A549 treated with RU486 at 1 μM for 4 hours (cell line): ENCODE measurements around the gene GCHFR. TPM values are rescaled to one million over a fixed set of nuclear protein-coding genes. Genes with fewer than 3 reads are reported as not detected.

Source experiments
- total RNA-seq: library from RNA; stranded (reverse); fragments of 200-300 nt; extraction: Qiagen RNA extraction; gene quantifications from 5 replicates; pipeline ENCODE4 v1.2.3, GENCODE V29; 2022; ENCODE audit warnings: low read depth

The GCHFR gene
- total RNA-seq, result 6.1 to 11.0 TPM (median 6.7 TPM) in 5 replicates

DNA sequence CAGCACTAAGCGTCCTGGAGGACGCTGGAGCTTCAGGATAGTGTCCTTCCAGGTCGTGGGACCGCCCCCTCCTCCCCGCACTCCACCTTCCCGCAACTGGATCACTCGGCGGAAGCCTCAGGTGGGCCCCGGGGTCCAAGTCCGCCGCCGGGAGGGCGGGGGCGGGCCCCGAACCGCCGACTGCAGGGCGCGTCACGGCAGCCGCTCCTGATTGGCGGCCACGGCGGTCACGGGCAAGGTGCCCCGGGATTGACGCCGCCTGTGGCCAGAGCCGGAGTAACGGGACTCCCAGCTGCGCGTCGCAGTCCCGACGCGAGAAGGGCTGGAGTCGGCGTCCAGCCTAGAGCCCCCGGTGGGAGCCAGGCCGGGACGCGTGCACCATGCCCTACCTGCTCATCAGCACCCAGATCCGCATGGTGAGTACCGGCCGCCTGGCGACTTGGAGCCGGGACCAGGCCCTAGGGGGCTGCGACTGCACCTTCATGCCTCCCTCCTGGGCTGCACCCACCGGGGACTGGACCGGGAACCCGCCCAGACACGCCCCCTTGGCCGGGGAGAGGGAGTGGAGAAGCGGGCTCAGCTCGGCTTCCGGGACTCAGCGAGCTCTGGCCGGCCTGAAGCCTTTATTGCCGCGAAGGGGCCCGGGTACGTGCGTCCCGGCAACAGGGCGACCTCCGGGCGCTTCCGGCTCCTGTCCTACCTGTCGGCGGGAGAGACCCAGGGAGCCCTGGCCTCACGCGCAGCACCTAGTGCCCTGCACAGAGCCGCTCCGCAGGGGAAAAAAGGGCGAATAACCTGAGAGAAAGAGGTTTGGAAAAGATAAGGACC lies at the start of gene GCHFR:
TSS of gene GCHFR (plus strand) at position 268 of the 828 bp plus-strand sequence. CDS start at position 381, 113 bp downstream.

DNA sequence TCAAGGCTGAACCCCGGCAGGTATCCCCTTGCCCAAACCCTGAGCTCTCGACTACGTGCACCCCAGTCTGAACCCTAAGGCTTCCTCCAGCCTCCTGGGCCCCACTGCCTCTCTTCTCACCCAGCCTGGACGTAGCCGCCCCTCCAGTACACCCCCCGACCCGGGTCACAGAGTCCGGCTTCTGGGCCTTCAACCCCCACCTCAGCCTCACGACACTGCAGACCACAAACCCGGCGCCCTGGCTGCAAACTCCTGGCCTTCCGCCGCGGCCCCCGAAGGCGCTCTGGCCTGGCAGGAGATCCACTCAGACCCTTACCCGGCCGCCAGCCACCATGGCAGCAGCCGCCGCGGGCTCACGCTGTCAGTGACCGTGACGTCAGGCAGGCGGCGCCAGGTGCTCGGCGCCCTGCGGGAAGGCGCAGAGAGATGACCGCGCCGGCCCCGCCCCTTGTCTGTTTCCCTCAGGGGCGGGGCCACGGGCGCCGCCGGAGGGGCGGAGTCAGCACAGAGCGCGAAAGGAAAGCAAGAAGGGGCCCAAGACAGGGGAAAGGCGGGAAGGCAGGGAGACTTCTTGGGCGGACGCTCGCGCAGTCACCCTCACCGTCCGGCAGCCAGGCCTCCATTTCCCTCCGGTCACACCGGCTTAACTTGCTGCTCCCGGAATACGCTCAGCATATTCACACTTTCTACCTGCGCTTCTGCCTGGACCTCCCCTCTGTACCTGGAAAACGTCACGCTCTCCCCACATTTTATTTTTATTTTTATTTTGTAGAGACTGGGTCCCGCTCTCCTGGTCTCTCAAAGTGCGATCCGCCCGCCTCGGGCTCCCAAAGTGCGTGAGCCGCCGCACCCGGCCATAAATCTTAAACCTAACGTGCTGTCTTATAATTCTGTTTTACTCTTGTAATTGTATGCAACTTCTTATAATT lies 8.7 kb upstream of the GCHFR start, which contains the start of gene RMDN3:
TSS of gene RMDN3 (minus strand) at position 372 of the 929 bp plus-strand sequence. CDS start 471 bp downstream, outside the sequence.

DNA sequence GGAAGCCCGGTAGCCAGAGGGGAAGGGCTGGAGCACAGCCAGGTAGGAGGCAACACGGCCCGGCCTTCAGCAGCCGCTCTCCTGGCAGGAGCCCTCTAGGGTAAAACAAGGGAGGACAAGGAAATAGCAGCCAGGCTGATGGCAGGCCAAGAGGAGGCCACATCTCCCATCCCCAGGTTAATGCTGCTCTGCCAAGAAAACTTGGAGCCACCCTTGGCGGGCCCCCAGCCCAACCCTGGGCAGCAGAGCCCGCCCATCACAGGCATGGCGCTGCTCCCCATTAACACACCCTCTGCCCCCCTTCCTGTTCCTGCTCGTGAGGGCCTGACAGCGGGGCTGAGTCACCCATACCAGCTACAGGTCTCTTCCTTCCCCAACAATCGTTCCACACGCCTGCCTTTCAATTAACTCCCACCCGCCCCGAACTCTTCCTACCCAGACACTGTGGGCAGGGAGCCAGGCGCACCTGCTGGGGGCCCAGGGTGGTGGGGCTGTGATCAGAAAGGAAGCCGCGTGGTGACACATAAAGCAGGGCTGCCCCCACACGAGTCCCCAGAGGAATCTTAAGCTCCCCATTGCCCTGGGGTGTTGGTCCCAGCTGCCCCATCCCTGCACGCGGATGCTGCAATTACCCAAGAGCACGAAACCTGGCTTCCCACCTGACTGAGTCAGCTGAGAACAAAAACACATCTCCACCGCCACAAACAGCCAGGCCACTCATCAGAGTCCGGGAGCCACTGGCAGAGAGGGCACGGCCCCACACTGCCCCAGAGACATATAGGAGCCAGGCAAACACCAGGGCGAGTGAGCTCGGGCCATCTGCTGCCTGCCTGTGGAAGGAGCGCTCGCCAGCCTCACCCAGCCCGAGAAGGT lies 5.6 kb downstream of the GCHFR start, which contains the start of gene C15orf62:
TSS of gene C15orf62 (plus strand) at position 707 of the 873 bp plus-strand sequence. CDS start 516 bp downstream, outside the sequence.

DNA sequence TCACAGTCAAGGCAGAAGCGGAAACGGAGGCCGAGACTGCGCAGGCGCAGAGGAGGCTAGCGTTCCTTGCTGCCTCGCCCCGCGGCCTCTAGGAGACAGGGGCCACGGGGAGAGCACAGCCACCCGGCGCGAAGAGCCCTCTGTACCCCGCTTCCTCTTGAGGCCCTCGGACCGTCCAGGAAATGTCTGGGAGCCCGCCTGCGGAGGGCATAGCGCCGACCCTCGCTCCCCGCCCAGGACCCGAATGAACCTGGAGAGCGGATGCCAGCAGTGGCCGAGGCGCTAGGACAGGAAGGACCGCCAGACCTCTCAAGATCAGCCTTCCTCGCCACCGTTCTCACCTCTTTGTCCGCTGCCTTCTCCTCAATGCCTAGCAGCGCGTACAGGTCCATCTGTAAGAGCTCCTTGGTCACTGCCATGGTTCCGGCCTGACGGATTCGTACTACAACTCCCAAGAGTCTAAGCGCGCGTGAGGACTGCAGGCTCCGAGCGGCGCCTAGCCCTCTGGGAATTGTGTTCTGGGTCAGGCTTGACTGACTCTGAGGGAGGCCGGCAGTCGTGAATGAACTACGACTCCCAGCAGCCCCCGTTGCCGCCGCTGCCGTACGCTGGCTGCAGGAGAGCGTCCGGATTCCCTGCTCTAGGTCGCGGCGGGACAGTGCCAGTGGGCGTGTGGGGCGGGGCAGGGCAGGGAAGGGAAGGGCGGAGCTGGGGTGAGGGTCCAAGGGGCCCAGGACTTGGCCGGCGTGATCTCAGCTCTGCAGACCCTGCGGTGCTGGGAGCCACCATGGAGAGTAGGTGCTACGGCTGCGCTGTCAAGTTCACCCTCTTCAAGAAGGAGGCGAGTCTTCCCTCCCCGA lies 43.4 kb downstream of the GCHFR start, which contains the start of the genes DNAJC17 and ZFYVE19:
TSS of gene DNAJC17 (minus strand) at position 446 of the 860 bp plus-strand sequence. CDS start at position 419, 27 bp downstream.
TSS of gene ZFYVE19 (plus strand) at position 62 of the 860 bp plus-strand sequence. CDS start at position 563, 501 bp downstream.

Other genes starting within 250 kb of the GCHFR start
- gene CCDC32, start 199.0 kb upstream of the GCHFR start, total RNA-seq, result 12.9 to 25.4 TPM (median 15.4 TPM) in 5 replicates
- 12.0 to 17.8 TPM (median 17.0 TPM) in 5 replicates for gene RPUSD2, start 194.8 kb upstream of the GCHFR start, total RNA-seq
- 4.4 to 8.1 TPM (median 7.0 TPM) in 5 replicates for gene KNL1, start 169.8 kb upstream of the GCHFR start, total RNA-seq
- 15.5 to 22.6 TPM (median 19.3 TPM) in 5 replicates for gene RAD51, start 68.9 kb upstream of the GCHFR start, total RNA-seq
- 20.9 to 25.4 TPM (median 22.6 TPM) in 5 replicates for gene RMDN3, start 8.8 kb upstream of the GCHFR start, total RNA-seq
- 0.05 to 0.10 TPM (median 0.07 TPM) in 4 of 5 replicates, not detected in the other for gene C15orf62, start 5.9 kb downstream of the GCHFR start, total RNA-seq
- gene ZFYVE19, start 43.0 kb downstream of the GCHFR start, total RNA-seq, result 16.3 to 19.4 TPM (median 18.7 TPM) in 5 replicates
- gene DNAJC17, start 43.4 kb downstream of the GCHFR start, total RNA-seq, result 21.9 to 28.6 TPM (median 27.2 TPM) in 5 replicates
- 0.28 to 0.38 TPM in 2 of 5 replicates, not detected in the others for gene PPP1R14D, start 64.6 kb downstream of the GCHFR start, total RNA-seq
- gene SPINT1, start 80.0 kb downstream of the GCHFR start, total RNA-seq, result 0.87 to 1.5 TPM (median 1.1 TPM) in 5 replicates
- 4.7 to 7.6 TPM (median 6.4 TPM) in 5 replicates for gene RHOV, start 110.2 kb downstream of the GCHFR start, total RNA-seq
- gene VPS18, start 130.4 kb downstream of the GCHFR start, total RNA-seq, result 19.3 to 25.4 TPM (median 23.0 TPM) in 5 replicates
- 0.35 to 0.81 TPM (median 0.67 TPM) in 5 replicates for gene DLL4, start 165.3 kb downstream of the GCHFR start, total RNA-seq
- 3.0 to 7.5 TPM (median 4.8 TPM) in 5 replicates for gene CHAC1, start 189.4 kb downstream of the GCHFR start, total RNA-seq